GM12891 (cell line): ENCODE data around the gene CCDC142.
"Not testable (repeated sequence)": the region's sequence is repeated elsewhere in the genome, so short reads cannot be mapped to it uniquely, and the experiment has no call there.

Experiments used
- DNase-seq: peaks from one replicate; pipeline ENCODE4 v3.0.0; 2011; ENCODE audit warnings: low spot score; ENCODE audit not compliant: insufficient read length
- FAIRE-seq: peaks from 2 replicates; lab custom pipeline; 2011; peaks lifted over from hg19 to GRCh38; lab: Jason Lieb, UNC
- PAX5 ChIP-seq: IDR thresholded peaks from 2 replicates; pipeline ENCODE4 v1.6.1; 2011; ENCODE audit warnings: low read length, moderate library complexity, mild to moderate bottlenecking; ENCODE audit not compliant: insufficient read depth, severe bottlenecking
- POLR2A ChIP-seq: IDR thresholded peaks from 2 replicates; pipeline ENCODE4 v1.6.1; 2011; ENCODE audit warnings: low read depth, low read length, control low read depth
- POLR2AphosphoS5 ChIP-seq: IDR thresholded peaks from 2 replicates; pipeline ENCODE4 v1.6.1; 2011; ENCODE audit warnings: low read depth, low read length, control low read depth
- POU2F2 ChIP-seq: IDR thresholded peaks from 2 replicates; pipeline ENCODE4 v1.6.1; 2011; ENCODE audit warnings: low read depth, mild to moderate bottlenecking, control low read depth, low read length, moderate library complexity
- SPI1 ChIP-seq: IDR thresholded peaks from 2 replicates; pipeline ENCODE4 v1.6.1; 2011; ENCODE audit warnings: low read depth, low read length, control low read depth
- TAF1 ChIP-seq: IDR thresholded peaks from 2 replicates; pipeline ENCODE4 v1.6.1; 2011; ENCODE audit warnings: low read depth, low read length, control low read depth

Gene CCDC142

DNA sequence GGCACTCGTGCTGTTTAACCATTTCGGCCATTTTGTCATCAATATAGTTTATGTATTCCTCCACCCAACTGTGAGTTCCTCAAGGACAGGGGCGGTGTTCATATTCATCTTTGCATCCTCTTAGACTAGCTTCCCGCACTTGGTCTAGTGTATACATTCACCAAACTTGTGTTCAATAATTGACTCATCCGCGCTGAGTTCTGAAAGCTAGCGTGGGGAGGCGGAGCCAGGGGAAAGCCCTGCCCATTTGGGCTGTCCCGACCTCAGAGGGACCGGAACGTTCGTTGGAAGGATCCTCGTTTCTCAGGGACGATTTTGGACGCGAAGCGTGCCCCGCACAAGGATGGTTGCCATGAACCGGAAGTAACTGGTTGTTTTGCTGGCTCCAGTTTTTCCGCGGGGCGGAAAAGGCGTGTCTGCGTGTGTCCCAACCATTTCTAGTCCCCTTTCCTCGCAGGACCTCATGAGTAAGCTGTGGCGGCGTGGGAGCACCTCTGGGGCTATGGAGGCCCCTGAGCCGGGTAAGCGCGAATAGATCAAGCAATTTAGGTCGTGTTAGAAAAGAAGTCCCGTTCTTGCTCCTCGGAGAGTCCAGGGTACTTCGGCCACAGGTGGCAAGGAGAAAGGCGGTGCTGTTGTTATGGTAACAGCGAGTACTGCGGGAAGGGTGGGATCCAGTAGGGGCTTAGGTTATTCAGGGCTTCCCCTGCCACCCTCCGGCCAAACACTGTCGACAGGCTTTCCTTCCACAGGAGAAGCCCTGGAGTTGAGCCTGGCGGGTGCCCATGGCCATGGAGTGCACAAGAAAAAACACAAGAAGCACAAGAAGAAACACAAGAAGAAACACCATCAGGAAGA is 27.9 kb downstream of the CCDC142 start, which contains the start of gene INO80B:
INO80B (plus strand) TSS at position 434 of the 858 bp plus-strand sequence; CDS start at position 464, 30 bp downstream.
- TF ChIP-seq PAX5 (peak; percentile 57), POLR2A (peak; percentile 35; the same call in 1 of the 2 replicates), POU2F2 (peak; percentile 62; the same call in 1 of the 2 replicates), SPI1 (no peak), TAF1 (peak; percentile 43; the same call in 1 of the 2 replicates), POLR2AphosphoS5 (no peak)
- DNase-seq: no peak

GRCh38 chr2:74450570-74451190 is 32.1 kb downstream of the CCDC142 start:
- DNase-seq: no peak
- no peak for FAIRE-seq
- TF ChIP-seq SPI1: no peak
- TF ChIP-seq TAF1: no peak
- TF ChIP-seq POU2F2: no peak
- TF ChIP-seq POLR2AphosphoS5: no peak
- TF ChIP-seq POLR2A: no peak
- TF ChIP-seq PAX5: no peak

More for the DNA sequence above, 27.9 kb downstream of the CCDC142 start, which contains the start of gene INO80B:
- FAIRE-seq: peak; percentile 97

DNA sequence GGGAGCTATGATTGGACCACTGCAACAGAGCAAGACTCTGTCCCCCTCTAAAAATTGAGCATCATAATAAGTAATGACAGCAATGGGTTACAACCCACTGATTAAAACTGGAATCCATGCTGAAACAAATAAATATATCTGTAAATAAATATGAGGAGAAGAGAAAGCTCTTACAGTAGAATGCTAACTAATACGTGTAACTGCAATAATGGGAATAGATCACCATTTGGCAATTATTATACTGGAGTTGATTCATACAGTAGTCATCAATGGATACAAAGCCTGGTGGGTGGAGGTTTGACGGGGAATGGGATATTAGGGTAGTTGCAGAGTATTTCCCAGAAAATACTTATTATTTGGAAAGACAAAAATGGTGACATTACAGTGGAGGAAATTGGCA is 34.0 kb downstream of the CCDC142 start:
- DNase-seq: no peak
- TF ChIP-seq POLR2A (no peak), PAX5 (no peak), POU2F2 (no peak), POLR2AphosphoS5 (no peak), SPI1 (no peak), TAF1 (no peak)
- no peak for FAIRE-seq

- no peak for DNase-seq
- no peak for FAIRE-seq
- TF ChIP-seq POU2F2 (no peak), SPI1 (no peak), POLR2A (no peak), PAX5 (no peak), TAF1 (no peak), POLR2AphosphoS5 (no peak)
These were observed 35.4 kb downstream of the CCDC142 start for GRCh38 chr2:74447230-74447999.

- DNase-seq (no peak), FAIRE-seq (no peak)
- TF ChIP-seq POU2F2: no peak
- TF ChIP-seq POLR2A: no peak
- TF ChIP-seq POLR2AphosphoS5: no peak
- no peak for TF ChIP-seq PAX5
- TF ChIP-seq SPI1: no peak
- TF ChIP-seq TAF1: no peak
These were observed 38.1 kb downstream of the CCDC142 start for GRCh38 chr2:74444498-74445318.

DNA sequence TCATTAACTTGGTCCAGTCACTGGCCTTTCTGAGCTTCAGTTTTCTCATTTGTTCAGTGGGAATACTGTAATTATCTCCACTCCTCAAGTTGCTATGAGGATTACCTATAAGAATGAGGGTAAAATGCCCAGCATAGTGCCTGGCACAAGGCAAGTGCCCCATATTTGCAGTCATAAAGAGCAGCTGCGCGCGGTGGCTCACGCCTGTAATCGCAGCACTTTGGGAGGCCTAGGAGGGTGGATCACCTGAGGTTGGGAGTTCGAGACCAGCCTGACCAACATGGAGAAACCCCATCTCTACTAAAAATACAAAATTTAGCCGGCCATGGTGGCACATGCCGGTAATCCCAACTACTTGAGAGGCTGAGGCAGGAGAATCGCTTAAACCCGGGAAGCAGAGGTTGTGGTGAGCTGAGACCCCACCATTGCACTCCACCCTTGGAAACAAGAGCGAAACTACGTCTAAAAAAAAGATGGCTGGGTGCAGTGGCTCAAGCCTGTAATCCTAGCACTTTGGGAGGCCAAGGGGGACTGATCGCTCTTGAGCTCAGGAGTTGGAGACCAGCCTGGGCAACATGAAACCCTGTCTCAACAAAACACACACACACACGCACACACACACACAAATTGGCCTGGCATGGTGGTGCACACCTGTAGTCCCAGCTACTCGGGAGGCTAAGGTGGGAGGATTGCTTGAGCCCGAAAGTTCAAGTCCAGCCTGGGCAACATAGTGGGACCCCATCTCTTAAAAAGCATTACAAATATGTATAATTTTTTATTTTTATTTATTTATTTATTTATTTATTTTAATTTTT is 40.1 kb downstream of the CCDC142 start:
- not testable (repeated sequence) for FAIRE-seq, DNase-seq

DNA sequence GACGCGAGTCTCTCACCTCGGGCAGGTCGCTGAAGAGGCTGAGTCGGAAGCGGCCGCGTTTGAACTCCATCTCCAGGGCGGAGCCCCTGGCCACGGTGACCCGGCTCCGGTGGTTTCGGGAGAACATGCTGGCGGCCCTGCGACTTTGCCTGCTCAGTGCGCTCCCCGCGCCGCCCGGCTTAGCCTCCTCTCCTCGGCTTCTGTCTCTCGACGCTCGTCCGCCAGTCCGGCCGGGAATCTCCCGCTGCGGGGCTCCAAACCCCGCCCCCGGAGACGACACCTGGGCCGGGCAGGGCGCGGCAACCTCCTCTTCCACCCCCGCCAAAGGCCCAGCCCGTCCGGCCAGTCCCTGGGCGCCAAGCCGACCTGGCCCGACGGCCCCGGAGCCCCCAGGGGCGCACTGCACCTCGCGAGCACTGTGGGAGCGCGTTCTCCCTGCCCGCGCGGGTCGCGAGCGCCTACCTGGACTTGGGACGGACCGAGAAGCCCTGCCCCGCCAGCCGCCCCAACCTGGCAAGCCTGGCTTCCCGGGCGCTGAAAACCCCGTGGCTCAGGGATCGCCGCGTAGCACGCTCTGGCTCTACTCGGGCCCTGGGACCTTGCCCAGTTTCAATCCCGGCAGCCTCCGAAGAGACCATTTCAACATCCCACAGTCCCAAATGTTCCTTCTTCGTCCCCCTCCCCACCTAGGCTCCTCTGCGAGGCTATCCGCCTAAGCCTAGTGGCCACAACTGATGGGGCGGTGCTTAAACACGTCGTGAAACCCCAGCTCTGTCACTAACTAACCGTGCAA is 40.9 kb downstream of the CCDC142 start, which contains the start of gene RTKN:
RTKN (minus strand) TSS at position 248 of the 793 bp plus-strand sequence; CDS start at position 127, 121 bp downstream.
- no peak for DNase-seq
- peak; percentile 38 for FAIRE-seq

More for the DNA sequence above, 40.9 kb downstream of the CCDC142 start, which contains the start of gene RTKN:
- TF ChIP-seq PAX5 (no peak), SPI1 (no peak), POLR2AphosphoS5 (no peak), POLR2A (no peak), TAF1 (no peak), POU2F2 (no peak)
